Measurements from ENCODE around the gene AKAP13.

DNA sequence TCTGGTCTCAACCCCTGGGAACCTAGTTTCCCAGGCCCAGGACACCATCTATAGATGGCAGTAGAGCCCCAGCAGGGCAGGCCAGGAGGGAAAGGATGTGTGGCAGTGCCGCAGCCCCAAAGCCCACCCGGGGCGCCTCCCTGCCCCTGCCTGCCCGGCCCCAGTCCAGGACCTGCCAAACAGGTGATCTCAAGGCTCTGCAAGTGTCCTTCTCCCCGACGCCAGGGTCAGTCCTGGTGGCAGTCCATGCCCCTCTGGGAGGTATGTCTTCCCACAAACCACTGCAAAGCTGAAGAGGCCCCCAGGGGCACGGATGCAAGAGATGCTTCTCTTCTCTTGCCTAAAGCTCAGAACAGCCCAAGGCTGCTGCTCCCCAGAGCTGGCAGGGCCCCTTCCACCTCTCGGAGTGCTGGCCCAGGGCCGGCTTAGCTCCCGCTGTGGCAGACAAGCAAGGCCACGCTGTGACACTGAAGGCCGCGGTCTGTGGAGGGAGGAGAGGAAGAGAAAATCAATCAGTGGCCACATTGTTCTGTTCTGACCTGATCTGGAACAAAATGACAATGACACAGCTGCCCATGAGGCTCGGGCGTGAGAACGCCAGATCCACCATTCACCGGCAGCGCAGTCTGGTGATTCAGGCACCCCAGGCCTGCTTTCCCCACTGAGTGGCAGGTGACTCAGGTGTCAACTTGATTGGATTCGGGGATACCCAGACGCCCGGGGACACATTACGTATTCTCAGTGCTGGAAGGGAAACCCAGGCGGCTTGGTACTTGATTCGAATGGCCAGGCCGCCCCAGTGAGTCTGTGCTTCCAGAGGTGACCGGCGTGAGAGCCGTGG lies 380.3 kb downstream of the AKAP13 start:
- no peak for TF ChIP-seq EP300 (conservative IDR thresholded peaks at IDR 0.05; ENCODE audit: poor library complexity, severe bottlenecking)
- TF ChIP-seq CTCF (IDR thresholded peaks at IDR 0.05; ENCODE audit: poor library complexity, severe bottlenecking) = no peak
- no peak for TF ChIP-seq TAF1 (IDR thresholded peaks at IDR 0.05; ENCODE audit: low read depth)
- no peak for TF ChIP-seq EZH2 (IDR thresholded peaks at IDR 0.05; ENCODE audit: borderline replicate concordance, insufficient read depth, low read length, poor library complexity, severe bottlenecking)
- TF ChIP-seq RAD21 (conservative IDR thresholded peaks at IDR 0.05) = no peak
- no peak for TF ChIP-seq POLR2AphosphoS5 (IDR thresholded peaks at IDR 0.05)
- no peak for TF ChIP-seq SMC3 (conservative IDR thresholded peaks at IDR 0.05; ENCODE audit: poor library complexity)

Measured in neural cell (in vitro differentiated cells).